Neural cell (in vitro differentiated cells): ENCODE results near the gene NDUFS5. TPM values are rescaled to one million over a fixed set of nuclear protein-coding genes. Genes with fewer than 3 reads are reported as not detected.
"Not testable (repeated sequence)": the region's sequence is repeated elsewhere in the genome, so short reads cannot be mapped to it uniquely, and the experiment has no call there.

Source experiments
- H2AFZ ChIP-seq: fragments of 200-600, 300-800 bp; sonication (generic), shearing (Covaris generic); 2 replicates; pipeline ENCODE4 v1.6.0; 2014; ENCODE audit warnings: low read depth, mild to moderate bottlenecking, antibody characterized with exemption, low read length, moderate library complexity
- H3F3A ChIP-seq: fragments of 200-600 bp; shearing (Covaris generic); 2 replicates; pipeline ENCODE4 v1.6.1; 2016; ENCODE audit warnings: mild to moderate bottlenecking, moderate library complexity, mixed read lengths, antibody characterized with exemption, low read length; ENCODE audit not compliant: insufficient read depth, poor library complexity, severe bottlenecking
- H3K27ac ChIP-seq: fragments of 200-600, 300-800 bp; sonication (generic), shearing (Covaris generic); 2 replicates; pipeline ENCODE4 v1.5.1; 2014; ENCODE audit warnings: mild to moderate bottlenecking, low read length, moderate library complexity
- H3K27me3 ChIP-seq: fragments of 300-800, 200-600 bp; sonication (generic), shearing (Covaris generic); 2 replicates; pipeline ENCODE4 v1.6.0; 2014; ENCODE audit warnings: mild to moderate bottlenecking, low read depth, low read length, moderate library complexity; ENCODE audit not compliant: insufficient read depth
- H3K36me3 ChIP-seq: fragments of 300-800, 200-600 bp; sonication (generic), shearing (Covaris generic); 2 replicates; pipeline ENCODE4 v1.5.1; 2014; ENCODE audit warnings: mild to moderate bottlenecking, antibody characterized with exemption, low read length, moderate library complexity; ENCODE audit not compliant: insufficient read depth
- H3K4me2 ChIP-seq: fragments of 300-800, 200-600 bp; sonication (generic), shearing (Covaris generic); 2 replicates; pipeline ENCODE4 v1.6.0; 2014; ENCODE audit warnings: mild to moderate bottlenecking, low read length
- H3K4me3 ChIP-seq: fragments of 300-800, 200-600 bp; sonication (generic), shearing (Covaris generic); 2 replicates; pipeline ENCODE4 v1.5.1; 2014; ENCODE audit warnings: mild to moderate bottlenecking, low read length, moderate library complexity
- H3K79me2 ChIP-seq: fragments of 200-600 bp; shearing (Covaris generic); replicated peaks from 2 replicates; pipeline ENCODE4 v1.6.0; 2014; ENCODE audit warnings: mild to moderate bottlenecking, low read length, moderate library complexity; ENCODE audit not compliant: insufficient read depth
- H3K9ac ChIP-seq: fragments of 300-800, 200-600 bp; sonication (generic), shearing (Covaris generic); 2 replicates; pipeline ENCODE4 v1.6.1; 2016; ENCODE audit warnings: mild to moderate bottlenecking, low read length, mixed read lengths
- H3K9me2 ChIP-seq: fragments of 200-600 bp; shearing (Covaris generic); 2 replicates; pipeline ENCODE4 v1.6.1; 2016; ENCODE audit warnings: mild to moderate bottlenecking, low read length, mixed read lengths; ENCODE audit not compliant: insufficient read depth
- H3K9me3 ChIP-seq: fragments of 200-600, 300-800 bp; sonication (generic), shearing (Covaris generic); 2 replicates; pipeline ENCODE4 v1.6.1; 2016; ENCODE audit warnings: mild to moderate bottlenecking, mixed run types, low read length, moderate library complexity, mixed read lengths
- H4K20me1 ChIP-seq: fragments of 200-600 bp; shearing (Covaris generic); 2 replicates; pipeline ENCODE4 v1.6.1; 2016; ENCODE audit warnings: mild to moderate bottlenecking, mixed run types; ENCODE audit not compliant: insufficient read depth
- EP300 ChIP-seq: fragments of 450-650 bp; conservative IDR thresholded peaks from 2 replicates; pipeline ENCODE4 v1.6.1; 2014; ENCODE audit warnings: antibody characterized with exemption, mild to moderate bottlenecking, moderate library complexity; ENCODE audit not compliant: poor library complexity, severe bottlenecking
- EZH2 ChIP-seq: fragments of 200-600, 300-800 bp; shearing (Covaris generic), sonication (generic); IDR thresholded peaks from 2 replicates; pipeline ENCODE4 v1.6.1; 2014; ENCODE audit warnings: antibody characterized with exemption, low read length, borderline replicate concordance, mild to moderate bottlenecking; ENCODE audit not compliant: insufficient read depth, poor library complexity, severe bottlenecking
- MXI1 ChIP-seq: fragments of 450-650 bp; conservative IDR thresholded peaks from 2 replicates; pipeline ENCODE4 v1.6.1; 2014; ENCODE audit warnings: antibody characterized with exemption, mild to moderate bottlenecking; ENCODE audit not compliant: poor library complexity, severe bottlenecking
- POLR2AphosphoS5 ChIP-seq: IDR thresholded peaks from 2 replicates; pipeline ENCODE4 v1.6.1; 2012
- RAD21 ChIP-seq: fragments of 450-650 bp; conservative IDR thresholded peaks from 2 replicates; pipeline ENCODE4 v1.6.1; 2014; ENCODE audit warnings: antibody characterized with exemption, mild to moderate bottlenecking, moderate library complexity
- SMC3 ChIP-seq: fragments of 450-650 bp; conservative IDR thresholded peaks from 2 replicates; pipeline ENCODE4 v1.6.1; 2014; ENCODE audit warnings: antibody characterized with exemption, mild to moderate bottlenecking, moderate library complexity; ENCODE audit not compliant: poor library complexity
- TAF1 ChIP-seq: IDR thresholded peaks from 2 replicates; pipeline ENCODE4 v1.6.1; 2012; ENCODE audit warnings: low read depth
- polyA plus RNA-seq: library from polyadenylated mRNA; depleted of rRNA; stranded (reverse); fragments of >200 nt; gene quantifications from 2 replicates; pipeline ENCODE4 v1.2.3, GENCODE V29; 2014
- TF ChIP-seq, protein P1 (sequence below): IDR thresholded peaks from 2 replicates; pipeline ENCODE4 v1.6.1; 2012; ENCODE audit warnings: borderline replicate concordance
- TF ChIP-seq, protein P2 (sequence below): fragments of 450-650 bp; IDR thresholded peaks from 2 replicates; pipeline ENCODE4 v1.5.1; 2014; ENCODE audit warnings: antibody characterized with exemption, mild to moderate bottlenecking, moderate library complexity; ENCODE audit not compliant: poor library complexity, severe bottlenecking

Gene NDUFS5
- polyA plus RNA-seq, 1 donor from 2014 or later: 1,398 TPM

DNA sequence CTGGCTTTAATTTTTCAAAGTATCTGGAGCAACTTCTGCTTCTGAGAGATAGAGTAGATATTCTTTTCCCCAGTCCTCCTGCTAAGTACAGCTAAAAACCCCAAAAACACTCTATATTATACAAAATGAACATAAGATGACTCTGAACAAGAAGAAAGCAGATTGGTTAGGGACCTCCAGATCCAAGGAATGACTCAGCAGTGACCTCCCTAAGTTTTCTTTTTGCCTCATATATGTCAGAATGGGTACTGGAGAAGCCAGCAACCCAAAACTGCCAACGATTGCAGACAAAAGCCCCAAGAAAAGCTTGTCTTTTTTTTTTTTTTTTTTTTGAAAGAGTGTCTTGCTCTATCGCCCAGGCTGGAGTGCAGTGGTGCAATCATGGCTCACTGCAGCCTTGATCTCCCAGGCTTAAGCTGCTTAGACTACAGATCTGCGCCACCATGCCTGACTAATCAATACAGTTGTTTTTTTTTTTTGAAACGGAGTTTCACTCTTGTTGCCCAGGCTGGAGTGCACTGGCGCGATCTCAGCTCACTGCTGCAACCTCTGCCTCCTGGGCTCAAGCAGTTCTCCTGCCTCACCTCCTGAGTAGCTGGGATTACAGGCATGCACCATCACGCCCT is 22.7 kb downstream of the NDUFS5 start:
- peaks cover 5% of the 10 kb centered on the region for H3K36me3 ChIP-seq
- TF ChIP-seq POLR2AphosphoS5: no peak
- TF ChIP-seq EZH2: no peak
- no peak for TF ChIP-seq EP300
- TF ChIP-seq, protein P1, sequence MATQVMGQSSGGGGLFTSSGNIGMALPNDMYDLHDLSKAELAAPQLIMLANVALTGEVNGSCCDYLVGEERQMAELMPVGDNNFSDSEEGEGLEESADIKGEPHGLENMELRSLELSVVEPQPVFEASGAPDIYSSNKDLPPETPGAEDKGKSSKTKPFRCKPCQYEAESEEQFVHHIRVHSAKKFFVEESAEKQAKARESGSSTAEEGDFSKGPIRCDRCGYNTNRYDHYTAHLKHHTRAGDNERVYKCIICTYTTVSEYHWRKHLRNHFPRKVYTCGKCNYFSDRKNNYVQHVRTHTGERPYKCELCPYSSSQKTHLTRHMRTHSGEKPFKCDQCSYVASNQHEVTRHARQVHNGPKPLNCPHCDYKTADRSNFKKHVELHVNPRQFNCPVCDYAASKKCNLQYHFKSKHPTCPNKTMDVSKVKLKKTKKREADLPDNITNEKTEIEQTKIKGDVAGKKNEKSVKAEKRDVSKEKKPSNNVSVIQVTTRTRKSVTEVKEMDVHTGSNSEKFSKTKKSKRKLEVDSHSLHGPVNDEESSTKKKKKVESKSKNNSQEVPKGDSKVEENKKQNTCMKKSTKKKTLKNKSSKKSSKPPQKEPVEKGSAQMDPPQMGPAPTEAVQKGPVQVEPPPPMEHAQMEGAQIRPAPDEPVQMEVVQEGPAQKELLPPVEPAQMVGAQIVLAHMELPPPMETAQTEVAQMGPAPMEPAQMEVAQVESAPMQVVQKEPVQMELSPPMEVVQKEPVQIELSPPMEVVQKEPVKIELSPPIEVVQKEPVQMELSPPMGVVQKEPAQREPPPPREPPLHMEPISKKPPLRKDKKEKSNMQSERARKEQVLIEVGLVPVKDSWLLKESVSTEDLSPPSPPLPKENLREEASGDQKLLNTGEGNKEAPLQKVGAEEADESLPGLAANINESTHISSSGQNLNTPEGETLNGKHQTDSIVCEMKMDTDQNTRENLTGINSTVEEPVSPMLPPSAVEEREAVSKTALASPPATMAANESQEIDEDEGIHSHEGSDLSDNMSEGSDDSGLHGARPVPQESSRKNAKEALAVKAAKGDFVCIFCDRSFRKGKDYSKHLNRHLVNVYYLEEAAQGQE: no peak
- no peak for TF ChIP-seq TAF1
- TF ChIP-seq MXI1: no peak
- TF ChIP-seq RAD21: no peak
- no peak for TF ChIP-seq SMC3
- TF ChIP-seq, protein P2, sequence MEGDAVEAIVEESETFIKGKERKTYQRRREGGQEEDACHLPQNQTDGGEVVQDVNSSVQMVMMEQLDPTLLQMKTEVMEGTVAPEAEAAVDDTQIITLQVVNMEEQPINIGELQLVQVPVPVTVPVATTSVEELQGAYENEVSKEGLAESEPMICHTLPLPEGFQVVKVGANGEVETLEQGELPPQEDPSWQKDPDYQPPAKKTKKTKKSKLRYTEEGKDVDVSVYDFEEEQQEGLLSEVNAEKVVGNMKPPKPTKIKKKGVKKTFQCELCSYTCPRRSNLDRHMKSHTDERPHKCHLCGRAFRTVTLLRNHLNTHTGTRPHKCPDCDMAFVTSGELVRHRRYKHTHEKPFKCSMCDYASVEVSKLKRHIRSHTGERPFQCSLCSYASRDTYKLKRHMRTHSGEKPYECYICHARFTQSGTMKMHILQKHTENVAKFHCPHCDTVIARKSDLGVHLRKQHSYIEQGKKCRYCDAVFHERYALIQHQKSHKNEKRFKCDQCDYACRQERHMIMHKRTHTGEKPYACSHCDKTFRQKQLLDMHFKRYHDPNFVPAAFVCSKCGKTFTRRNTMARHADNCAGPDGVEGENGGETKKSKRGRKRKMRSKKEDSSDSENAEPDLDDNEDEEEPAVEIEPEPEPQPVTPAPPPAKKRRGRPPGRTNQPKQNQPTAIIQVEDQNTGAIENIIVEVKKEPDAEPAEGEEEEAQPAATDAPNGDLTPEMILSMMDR: no peak
- H2AFZ ChIP-seq: no peak overlapping the region
- no peaks in the 10 kb centered on the region for H4K20me1 ChIP-seq
- H3K9me2 ChIP-seq: no peaks in the 10 kb centered on the region
- no peak overlapping the region for H3K4me2 ChIP-seq
- no peak overlapping the region for H3K9ac ChIP-seq
- no peaks in the 10 kb centered on the region for H3K79me2 ChIP-seq
- H3F3A ChIP-seq: no peaks in the 10 kb centered on the region
- H3K27me3 ChIP-seq: no peaks in the 10 kb centered on the region
- no peaks in the 10 kb centered on the region for H3K9me3 ChIP-seq
- no peak overlapping the region for H3K4me3 ChIP-seq
- H3K27ac ChIP-seq: no peak overlapping the region

DNA sequence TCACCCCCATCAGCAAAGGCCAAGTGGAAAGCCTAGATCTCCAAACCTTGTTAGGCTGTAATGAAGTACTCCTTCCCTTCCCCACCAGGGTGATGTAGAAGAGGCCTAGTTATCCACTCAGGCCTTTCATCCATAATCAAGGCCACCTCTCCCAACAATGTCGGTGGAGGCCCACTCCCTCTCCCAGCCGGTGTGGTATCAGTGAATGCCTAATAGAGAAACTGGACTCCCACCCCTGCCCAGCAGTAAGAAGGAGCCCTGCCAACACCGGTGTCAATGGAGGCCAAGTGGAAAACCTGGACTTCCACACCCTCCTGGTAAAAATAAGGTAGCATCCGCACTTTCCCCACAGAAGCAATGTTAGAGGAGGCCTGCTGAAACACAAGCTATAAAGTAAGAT is 23.9 kb downstream of the NDUFS5 start:
- H3K4me3 ChIP-seq: no peak overlapping the region
- no peak overlapping the region for H3K9ac ChIP-seq
- H3K9me3 ChIP-seq: no peaks in the 10 kb centered on the region
- H3F3A ChIP-seq: no peaks in the 10 kb centered on the region
- no peaks in the 10 kb centered on the region for H3K9me2 ChIP-seq
- H3K27ac ChIP-seq: no peak overlapping the region
- H4K20me1 ChIP-seq: no peaks in the 10 kb centered on the region
- H3K36me3 ChIP-seq: peaks cover 5% of the 10 kb centered on the region
- no peak overlapping the region for H2AFZ ChIP-seq
- H3K27me3 ChIP-seq: no peaks in the 10 kb centered on the region
- H3K79me2 ChIP-seq: no peaks in the 10 kb centered on the region
- H3K4me2 ChIP-seq: no peak overlapping the region
- TF ChIP-seq MXI1: no peak
- TF ChIP-seq, protein P2: no peak
- TF ChIP-seq EP300: no peak
- no peak for TF ChIP-seq POLR2AphosphoS5
- no peak for TF ChIP-seq RAD21
- no peak for TF ChIP-seq EZH2
- no peak for TF ChIP-seq SMC3
- no peak for TF ChIP-seq TAF1
- TF ChIP-seq, protein P1: no peak

DNA sequence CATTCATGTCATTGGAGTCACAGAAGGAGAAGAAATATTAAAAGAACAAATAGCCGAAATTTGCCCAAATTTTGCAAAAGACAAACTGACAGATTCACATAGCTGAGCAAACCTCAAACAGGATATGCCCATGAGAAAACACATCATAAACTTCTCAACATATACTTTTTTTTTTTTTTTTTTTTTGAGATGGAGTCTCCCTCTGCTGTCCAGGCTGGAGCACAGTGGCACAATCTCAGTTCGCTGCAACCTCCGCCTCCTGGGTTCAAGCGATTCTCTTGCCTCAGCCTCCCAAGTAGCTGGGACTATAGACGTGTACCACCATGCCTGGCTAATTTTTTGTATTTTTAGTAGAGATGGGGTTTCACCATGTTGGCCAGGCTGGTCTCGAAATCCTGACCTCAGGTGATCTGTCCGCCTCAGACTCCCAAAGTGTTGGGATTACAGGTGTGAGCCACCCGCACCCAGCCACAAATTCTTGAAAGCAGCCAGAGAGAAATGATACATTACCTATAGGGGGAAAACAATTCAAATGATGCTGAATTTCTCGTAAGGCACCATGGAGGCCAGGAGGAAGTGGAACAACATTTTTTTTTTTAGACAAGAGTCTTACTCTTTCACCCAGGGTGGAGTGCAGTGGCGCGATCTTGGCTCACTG is 25.2 kb downstream of the NDUFS5 start:
- not testable (repeated sequence) for H3K4me2 ChIP-seq, H3K4me3 ChIP-seq, H4K20me1 ChIP-seq, H3K9ac ChIP-seq, H3K36me3 ChIP-seq, H3K27me3 ChIP-seq, H3F3A ChIP-seq, H3K27ac ChIP-seq, H2AFZ ChIP-seq, H3K79me2 ChIP-seq, H3K9me2 ChIP-seq, H3K9me3 ChIP-seq
